Measurements from ENCODE around the gene VPS50. TPM values are rescaled to one million over a fixed set of nuclear protein-coding genes. Genes with fewer than 3 reads are reported as not detected.

VPS50 gene
- total RNA-seq, 1 experiment from 2014 or later: 9.2 TPM

DNA sequence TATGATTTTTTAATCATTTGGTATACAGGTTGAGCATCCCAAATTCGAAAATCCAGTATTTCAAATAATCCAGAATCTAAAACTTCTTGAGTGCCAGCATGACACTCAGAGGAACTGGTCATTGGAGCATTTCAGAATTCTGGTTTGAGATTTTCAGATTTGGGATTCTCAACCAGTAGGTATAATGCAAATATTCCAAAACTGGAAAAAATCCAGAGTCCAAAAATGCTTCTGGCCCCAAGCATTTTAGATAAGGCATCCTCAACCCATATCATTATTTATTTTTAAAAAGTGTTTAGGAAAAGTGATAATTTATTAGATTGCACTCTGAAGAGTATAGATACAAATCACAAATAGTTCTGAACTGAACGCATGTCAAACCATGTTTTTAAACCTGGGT is 120.7 kb downstream of the VPS50 start:
- Mint-ChIP-seq H3K9me3 (no peaks in the 10 kb centered on the region), H3K27me3 (ENCODE audit: low read depth) (no peaks in the 10 kb centered on the region), H3K36me3 (0 out of 2 replicates have a peak, but pooled peaks cover 3% of the 10 kb centered on the region), H3K27ac (no peak overlapping the region), H3K4me1 (peaks cover 7% of the 10 kb centered on the region), H3K4me3 (no peak overlapping the region)
- TF ChIP-seq MYBL2 (CRISPR knock-in tag; IDR thresholded peaks at IDR 0.05) (no peak), FOXP1 (CRISPR knock-in tag; IDR thresholded peaks at IDR 0.05; ENCODE audit: borderline replicate concordance) (no peak), ARID4B (CRISPR knock-in tag; IDR thresholded peaks at IDR 0.05; ENCODE audit: borderline replicate concordance) (no peak), ATF1 (CRISPR knock-in tag; IDR thresholded peaks at IDR 0.05) (no peak), ZNF263 (CRISPR knock-in tag; IDR thresholded peaks at IDR 0.05; ENCODE audit: low read depth) (no peak), ZSCAN18 (CRISPR knock-in tag; IDR thresholded peaks at IDR 0.05) (no peak), NFATC4 (CRISPR knock-in tag; IDR thresholded peaks at IDR 0.05) (no peak), MXD4 (CRISPR knock-in tag; IDR thresholded peaks at IDR 0.05; ENCODE audit: borderline replicate concordance) (no peak), ZNF138 (CRISPR knock-in tag; conservative IDR thresholded peaks at IDR 0.05) (no peak), ZNF532 (CRISPR knock-in tag; IDR thresholded peaks at IDR 0.05; ENCODE audit: borderline replicate concordance) (no peak), TEAD1 (CRISPR knock-in tag; IDR thresholded peaks at IDR 0.05) (no peak), ZNF121 (CRISPR knock-in tag; IDR thresholded peaks at IDR 0.05) (no peak)
- TF ChIP-seq, protein P1, sequence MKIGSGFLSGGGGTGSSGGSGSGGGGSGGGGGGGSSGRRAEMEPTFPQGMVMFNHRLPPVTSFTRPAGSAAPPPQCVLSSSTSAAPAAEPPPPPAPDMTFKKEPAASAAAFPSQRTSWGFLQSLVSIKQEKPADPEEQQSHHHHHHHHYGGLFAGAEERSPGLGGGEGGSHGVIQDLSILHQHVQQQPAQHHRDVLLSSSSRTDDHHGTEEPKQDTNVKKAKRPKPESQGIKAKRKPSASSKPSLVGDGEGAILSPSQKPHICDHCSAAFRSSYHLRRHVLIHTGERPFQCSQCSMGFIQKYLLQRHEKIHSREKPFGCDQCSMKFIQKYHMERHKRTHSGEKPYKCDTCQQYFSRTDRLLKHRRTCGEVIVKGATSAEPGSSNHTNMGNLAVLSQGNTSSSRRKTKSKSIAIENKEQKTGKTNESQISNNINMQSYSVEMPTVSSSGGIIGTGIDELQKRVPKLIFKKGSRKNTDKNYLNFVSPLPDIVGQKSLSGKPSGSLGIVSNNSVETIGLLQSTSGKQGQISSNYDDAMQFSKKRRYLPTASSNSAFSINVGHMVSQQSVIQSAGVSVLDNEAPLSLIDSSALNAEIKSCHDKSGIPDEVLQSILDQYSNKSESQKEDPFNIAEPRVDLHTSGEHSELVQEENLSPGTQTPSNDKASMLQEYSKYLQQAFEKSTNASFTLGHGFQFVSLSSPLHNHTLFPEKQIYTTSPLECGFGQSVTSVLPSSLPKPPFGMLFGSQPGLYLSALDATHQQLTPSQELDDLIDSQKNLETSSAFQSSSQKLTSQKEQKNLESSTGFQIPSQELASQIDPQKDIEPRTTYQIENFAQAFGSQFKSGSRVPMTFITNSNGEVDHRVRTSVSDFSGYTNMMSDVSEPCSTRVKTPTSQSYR (CRISPR knock-in tag; IDR thresholded peaks at IDR 0.05): no peak
- CTCF ChIA-PET: no interaction called here
- POLR2A ChIA-PET: no interaction called here
- DNase-seq (ENCODE audit: low spot score): no peak
- ATAC-seq: no peak
